GM19455 (cell line): ENCODE measurements around the gene KCNT2.
"Not testable (repeated sequence)": the region's sequence is repeated elsewhere in the genome, so short reads cannot be mapped to it uniquely, and the experiment has no call there.

Source experiments
- ATAC-seq: cut with Tn5 transposase; IDR thresholded peaks from one replicate; pipeline ENCODE4 v1.9.1; 2021; ENCODE audit not compliant: unreplicated experiment

Gene KCNT2

DNA sequence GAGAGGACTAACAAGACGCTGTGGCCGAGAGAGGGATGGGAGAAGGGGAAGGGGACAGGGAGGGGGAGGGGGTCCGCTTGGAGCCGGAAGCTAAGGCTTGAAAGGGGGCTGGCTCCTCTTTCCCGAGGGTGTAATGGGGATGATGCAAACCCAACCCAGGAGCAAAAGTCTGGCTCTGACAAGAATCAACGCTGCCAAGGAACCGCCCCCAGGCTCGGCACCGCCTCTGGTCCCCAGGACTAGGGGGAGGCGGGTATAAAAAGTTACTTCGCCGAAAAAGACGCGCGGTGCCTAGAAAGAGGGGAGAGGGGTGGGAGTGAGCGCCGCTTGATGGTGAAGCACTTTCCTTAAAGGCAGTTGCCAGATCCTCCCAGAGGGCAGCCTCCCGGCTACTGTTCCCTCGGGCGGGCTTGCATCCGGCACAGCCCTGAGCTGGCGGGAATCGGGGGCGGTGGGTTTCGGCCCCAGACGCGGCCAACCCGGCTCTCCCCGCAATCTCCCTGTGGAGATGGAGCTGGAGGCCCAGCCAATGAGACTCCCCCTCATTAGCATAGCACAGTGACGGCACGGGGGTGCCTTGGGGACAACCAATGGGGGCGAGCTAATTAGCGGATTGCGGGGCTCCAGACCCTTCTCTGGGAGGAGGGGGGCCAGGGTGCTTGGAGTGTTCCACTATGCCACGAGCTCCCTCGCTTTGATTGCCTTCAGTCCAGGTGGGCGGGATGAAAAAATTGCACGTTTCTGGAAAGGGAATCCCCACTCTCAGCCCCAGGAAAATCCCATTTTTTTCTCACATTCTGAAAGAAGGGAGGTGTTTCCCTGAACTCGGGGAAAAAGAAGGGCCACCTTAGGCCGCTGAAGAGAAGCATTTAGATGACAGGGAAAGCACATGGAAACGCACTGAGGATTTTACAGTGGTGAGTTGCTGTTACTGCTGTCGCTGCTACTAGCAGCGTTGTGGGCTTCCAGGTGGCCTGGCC is at the start of gene KCNT2:
KCNT2 (minus strand) TSS at position 51 of the 980 bp plus-strand sequence. CDS start 131 bp downstream, outside the sequence.
- no peak for ATAC-seq

GRCh38 chr1:196655494-196655893 is 47.3 kb upstream of the KCNT2 start:
- ATAC-seq, result no peak

DNA sequence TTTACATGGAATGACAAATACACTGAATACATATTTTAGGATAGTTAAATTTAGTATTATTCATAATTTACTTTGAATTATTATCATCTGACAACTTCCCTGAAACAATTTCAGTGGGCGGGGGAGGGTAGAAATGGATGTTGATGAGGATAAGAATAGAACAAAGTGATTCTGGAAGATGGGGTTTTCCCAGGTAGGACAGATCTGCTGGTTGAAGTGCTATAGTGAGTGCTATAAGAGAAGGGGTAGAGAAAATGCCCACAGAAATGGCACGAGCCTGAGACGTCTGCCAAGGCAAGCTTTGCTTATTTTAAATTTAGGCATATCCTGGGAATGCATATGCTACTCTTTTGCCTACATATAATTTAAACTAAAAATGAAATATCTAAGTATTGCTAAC is 46.8 kb upstream of the KCNT2 start:
- no peak for ATAC-seq

DNA sequence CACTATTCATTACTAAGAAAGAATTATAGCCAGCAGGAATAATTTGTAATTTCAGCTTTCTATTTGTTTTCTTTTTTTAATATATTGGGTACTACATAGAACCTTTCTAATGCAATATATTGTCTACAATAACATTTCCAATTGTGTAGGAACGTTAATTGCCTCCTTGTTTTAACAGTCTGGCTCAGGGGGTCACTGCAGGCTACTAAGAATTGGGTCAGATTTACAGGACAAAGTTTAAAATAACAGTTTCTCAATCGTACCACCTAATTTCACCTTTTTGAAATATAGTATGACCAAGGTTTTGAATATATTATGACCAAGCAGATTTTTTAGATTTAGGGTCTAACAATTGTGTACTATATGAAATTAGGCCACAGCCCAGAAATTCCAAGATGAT is 46.0 kb upstream of the KCNT2 start:
- no peak for ATAC-seq

- ATAC-seq, result no peak
These were observed 43.5 kb upstream of the KCNT2 start, which contains the start of gene CFH for GRCh38 chr1:196651637-196652215. CFH (plus strand) TSS chr1:196652043; CDS start chr1:196652118, 75 bp downstream.

GRCh38 chr1:196651079-196651478 is 42.8 kb upstream of the KCNT2 start:
- ATAC-seq, result no peak

- no peak for ATAC-seq
These were observed 42.2 kb upstream of the KCNT2 start for GRCh38 chr1:196650403-196650802.

- no peak for ATAC-seq
These were observed 41.8 kb upstream of the KCNT2 start for GRCh38 chr1:196649990-196650389.

- ATAC-seq, result no peak
These were observed 32.7 kb upstream of the KCNT2 start for GRCh38 chr1:196640976-196641375.

- ATAC-seq, result not testable (repeated sequence)
These were observed 31.1 kb upstream of the KCNT2 start for GRCh38 chr1:196639291-196639690.

- no peak for ATAC-seq
These were observed 30.2 kb upstream of the KCNT2 start for GRCh38 chr1:196638466-196638865.

- no peak for ATAC-seq
These were observed 29.4 kb upstream of the KCNT2 start for GRCh38 chr1:196637606-196638005.

- ATAC-seq, result no peak
These were observed 20.6 kb upstream of the KCNT2 start for GRCh38 chr1:196628838-196629237.

- ATAC-seq, result no peak
These were observed 14.8 kb upstream of the KCNT2 start for GRCh38 chr1:196623079-196623478.

- ATAC-seq, result no peak
These were observed 11.5 kb upstream of the KCNT2 start for GRCh38 chr1:196619721-196620120.

DNA sequence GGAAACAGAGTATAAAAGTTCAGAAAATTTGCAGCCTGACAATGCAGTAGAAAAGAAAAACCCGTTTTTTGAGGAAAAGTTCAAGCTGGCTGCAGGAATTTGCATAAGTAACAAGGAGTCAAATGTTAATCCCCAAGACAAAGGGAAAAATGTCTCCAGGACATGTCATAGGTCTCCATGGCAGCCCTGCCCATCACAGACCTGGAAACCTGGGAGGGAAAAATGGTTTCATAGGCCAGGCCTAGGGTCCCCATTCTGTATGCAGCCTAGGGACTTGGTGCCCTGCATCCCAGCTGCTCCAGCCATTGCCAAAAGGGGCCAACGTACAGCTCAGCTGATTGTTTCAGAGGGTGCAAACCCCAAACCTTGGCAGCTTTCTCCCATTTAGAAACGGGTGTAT is 3.6 kb upstream of the KCNT2 start:
- no peak for ATAC-seq

DNA sequence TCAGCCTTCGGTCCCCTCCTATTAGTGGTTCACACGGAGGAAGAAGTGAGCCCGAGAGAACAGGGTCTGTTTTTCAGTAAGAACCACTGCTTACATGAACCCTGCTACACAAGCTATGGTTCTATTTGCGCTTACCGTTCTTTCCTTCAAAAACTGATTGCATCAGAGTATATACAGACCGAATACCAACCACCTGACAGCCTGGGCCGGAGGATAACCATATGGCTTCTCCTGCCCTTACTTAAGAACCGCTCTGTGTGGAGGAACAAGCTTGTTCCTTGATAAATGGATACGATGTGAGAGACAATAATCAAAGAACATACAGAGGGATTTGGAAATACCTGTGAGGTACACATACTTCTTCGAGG is 1.1 kb upstream of the KCNT2 start:
- ATAC-seq, result no peak

- no peak for ATAC-seq
These were observed 259 bp downstream of the KCNT2 start for GRCh38 chr1:196607981-196608380.

- ATAC-seq, result no peak
These were observed 4.6 kb downstream of the KCNT2 start for GRCh38 chr1:196603651-196604050.

DNA sequence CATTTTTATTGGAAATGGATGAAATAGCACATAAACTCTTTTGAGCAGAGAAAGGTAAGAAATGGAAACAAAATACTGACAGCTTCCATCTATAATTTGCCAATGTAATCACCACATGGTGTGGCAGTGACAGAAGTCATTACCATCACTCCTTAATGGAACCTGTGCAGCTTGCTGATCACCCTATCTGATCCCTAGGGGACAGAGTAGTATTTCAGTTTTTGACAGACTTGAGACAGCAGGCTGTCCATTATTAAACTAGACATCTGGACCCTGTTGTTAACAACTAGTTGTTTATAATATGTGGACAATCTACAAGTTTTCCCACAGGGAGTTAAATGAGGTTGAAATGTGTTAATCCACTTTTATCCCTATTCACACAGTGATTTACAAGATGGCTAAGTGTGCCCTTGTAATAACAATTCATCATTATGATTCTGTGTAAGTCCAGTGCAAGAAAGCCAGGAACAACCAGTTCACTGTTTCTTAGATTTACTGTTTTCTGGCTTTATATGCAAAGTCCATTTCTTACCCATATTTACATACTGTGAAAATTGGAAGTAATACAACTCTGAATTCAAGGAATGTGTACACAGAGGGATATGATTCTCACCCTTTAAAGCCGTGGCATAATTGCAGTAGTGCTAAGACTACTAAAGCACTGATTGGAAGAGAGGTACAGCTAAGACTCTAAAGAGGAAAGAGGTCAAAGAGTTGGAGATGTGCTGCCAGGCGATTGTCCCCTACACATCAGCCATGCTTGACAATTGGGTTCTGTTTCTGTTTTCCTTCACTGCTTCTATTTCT is 9.1 kb downstream of the KCNT2 start:
- ATAC-seq, result no peak

DNA sequence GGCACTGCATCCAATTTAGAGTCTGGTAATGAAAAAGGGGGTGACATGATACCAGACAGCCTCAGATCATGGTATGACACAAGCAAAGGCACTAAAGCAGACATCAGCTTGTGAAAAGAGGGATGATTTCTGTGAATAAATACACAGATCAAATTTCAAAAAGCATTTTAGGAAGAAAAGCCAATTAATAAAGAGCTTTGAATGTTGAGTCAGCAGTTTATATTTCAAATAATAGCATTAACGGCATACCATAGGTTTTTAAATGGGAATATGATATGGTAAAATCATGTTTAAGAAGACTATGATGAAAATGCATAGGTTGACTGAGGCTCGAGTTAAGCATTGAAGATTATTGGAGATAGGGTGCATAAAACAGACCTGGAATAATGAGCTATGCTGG is 13.5 kb downstream of the KCNT2 start:
- no peak for ATAC-seq
